H1 (cell line): ENCODE results near the gene FAM76A. TPM values are rescaled to one million over a fixed set of nuclear protein-coding genes. Genes with fewer than 3 reads are reported as not detected.

Experiments
- CTCF ChIA-PET: fragments of 300-600 bp; sonication (Branson Sonifier 250); formaldehyde crosslinking; loops from one replicate; lab custom pipeline; 2021; ENCODE audit not compliant: partially characterized antibody; lab: Charles Lee
- POLR2A ChIA-PET: fragments of 300-600 bp; sonication (Branson Sonifier 250); formaldehyde crosslinking; loops from one replicate; lab custom pipeline; 2021; ENCODE audit warnings: inconsistent platforms; ENCODE audit not compliant: partially characterized antibody; lab: Charles Lee
- DNase-seq, 2 experiments: peaks; one replicate each; pipeline versions ENCODE4 v3.0.0 to v3.0.0-alpha.2; 2010 to 2022; ENCODE audit warnings: low spot score in 2 of 2, low read depth in 1 of 2, mixed read lengths in 1 of 2
- FAIRE-seq: peaks from 2 replicates; lab custom pipeline; 2011; peaks lifted over from hg19 to GRCh38; lab: Jason Lieb, UNC
- H2AFZ ChIP-seq: 2 replicates; pipeline ENCODE4 v1.8.1; 2012; ENCODE audit warnings: low read length, inconsistent platforms
- H2AK5ac ChIP-seq: 2 replicates; pipeline ENCODE4 v1.6.1; 2013; ENCODE audit warnings: low read depth, low read length
- H2BK120ac ChIP-seq: replicated peaks from 2 replicates; pipeline ENCODE3; 2013; ENCODE audit warnings: low read depth, low read length, inconsistent platforms
- H2BK12ac ChIP-seq: 2 replicates; pipeline ENCODE4 v1.6.1; 2013; ENCODE audit warnings: low read depth, low read length
- H2BK15ac ChIP-seq: 2 replicates; pipeline ENCODE4 v1.6.1; 2013; ENCODE audit warnings: low read length
- H2BK20ac ChIP-seq: 2 replicates; pipeline ENCODE4 v1.6.1; 2013; ENCODE audit warnings: low read length
- H2BK5ac ChIP-seq: 2 replicates; pipeline ENCODE4 v1.6.1; 2013; ENCODE audit warnings: low read depth, low read length
- H3K14ac ChIP-seq: 2 replicates; pipeline ENCODE4 v1.6.1; 2013; ENCODE audit warnings: inconsistent platforms; ENCODE audit not compliant: insufficient read length
- H3K18ac ChIP-seq: 2 replicates; pipeline ENCODE4 v1.6.1; 2013; ENCODE audit warnings: low read length; ENCODE audit errors: extremely low read depth
- H3K23ac ChIP-seq: 2 replicates; pipeline ENCODE4 v1.6.1; 2013; ENCODE audit warnings: inconsistent platforms; ENCODE audit not compliant: insufficient read length
- H3K23me2 ChIP-seq: 2 replicates; pipeline ENCODE4 v1.6.1; 2013; ENCODE audit warnings: low read depth, low read length
- H3K27ac ChIP-seq: 2 replicates; pipeline ENCODE4 v1.6.1; 2011; ENCODE audit warnings: low read depth, low read length, inconsistent platforms
- H3K27me3 ChIP-seq, 4 experiments: replicated peaks in 1 of 4; 1 replicate in 1 of 4; 2 replicates in 3 of 4; pipeline versions ENCODE4 v1.6.1 to v1.8.1; 2011 to 2013; ENCODE audit warnings: low read length in 3 of 4, mild to moderate bottlenecking in 3 of 4, inconsistent platforms in 2 of 4, mixed read lengths in 2 of 4, moderate library complexity in 1 of 4; ENCODE audit not compliant: control insufficient read depth in 3 of 4, insufficient read depth in 3 of 4; ENCODE audit errors: extremely low read depth in 1 of 4
- H3K36me3 ChIP-seq, 4 experiments: 2 replicates each; pipeline versions ENCODE4 v1.6.1 to v1.8.1; 2011 to 2013; ENCODE audit warnings: mild to moderate bottlenecking in 4 of 4, low read length in 3 of 4, moderate library complexity in 2 of 4, control low read depth in 1 of 4, inconsistent platforms in 1 of 4; ENCODE audit not compliant: insufficient read depth in 4 of 4, control insufficient read depth in 2 of 4
- H3K4ac ChIP-seq: replicated peaks from 2 replicates; pipeline ENCODE3; 2013; ENCODE audit warnings: low read length, low read depth, mixed read lengths, inconsistent platforms; ENCODE audit not compliant: insufficient read length
- H3K4me1 ChIP-seq, 4 experiments: replicated peaks in 1 of 4; 1 replicate in 1 of 4; 2 replicates in 3 of 4; pipeline versions ENCODE4 v1.6.1 to v1.8.1; 2011 to 2013; ENCODE audit warnings: low read length in 3 of 4, inconsistent platforms in 2 of 4, mixed read lengths in 1 of 4; ENCODE audit not compliant: insufficient read depth in 4 of 4, control insufficient read depth in 3 of 4
- H3K4me2 ChIP-seq, 2 experiments: 2 replicates each; pipeline versions ENCODE4 v1.6.1 to v1.8.1; 2011 to 2013; ENCODE audit warnings: low read depth in 2 of 2, low read length in 2 of 2, control low read depth in 1 of 2, inconsistent platforms in 1 of 2, mild to moderate bottlenecking in 1 of 2; ENCODE audit not compliant: insufficient read depth in 1 of 2
- H3K4me3 ChIP-seq, 4 experiments: fragments of 200-600, 300-600 bp in 1 of 4; sonication (generic), shearing (Covaris generic), sonication (Bioruptor Twin) in 1 of 4; 2 replicates each; pipeline versions ENCODE4 v1.5.1 to v1.8.1; 2011 to 2016; ENCODE audit warnings: low read length in 4 of 4, low read depth in 3 of 4, control low read depth in 2 of 4, inconsistent platforms in 2 of 4, mild to moderate bottlenecking in 2 of 4, mixed read lengths in 1 of 4, moderate library complexity in 1 of 4; ENCODE audit not compliant: insufficient read depth in 2 of 4; ENCODE audit errors: extremely low read depth in 1 of 4
- H3K56ac ChIP-seq: replicated peaks from 2 replicates; pipeline ENCODE3; 2013; ENCODE audit warnings: low read depth, mild to moderate bottlenecking, mixed read lengths, low read length, inconsistent platforms; ENCODE audit not compliant: insufficient read length
- H3K79me1 ChIP-seq: 2 replicates; pipeline ENCODE4 v1.6.1; 2013; ENCODE audit warnings: low read depth, low read length, control low read depth
- H3K79me2 ChIP-seq, 2 experiments: 2 replicates each; pipeline versions ENCODE4 v1.6.1 to v1.8.1; 2012 to 2013; ENCODE audit warnings: low read length in 2 of 2, mild to moderate bottlenecking in 2 of 2, inconsistent platforms in 1 of 2; ENCODE audit not compliant: insufficient read depth in 2 of 2, control insufficient read depth in 1 of 2
- H3K9ac ChIP-seq, 4 experiments: replicated peaks in 1 of 4; 1 replicate in 1 of 4; 2 replicates in 3 of 4; pipeline versions ENCODE4 v1.6.1 to v1.8.1; 2011 to 2013; ENCODE audit warnings: low read depth in 3 of 4, low read length in 3 of 4, control low read depth in 2 of 4, mild to moderate bottlenecking in 2 of 4, moderate library complexity in 2 of 4, inconsistent platforms in 1 of 4; ENCODE audit errors: extremely low read depth in 1 of 4
- H3K9me3 ChIP-seq, 2 experiments: 2 replicates each; pipeline versions ENCODE4 v1.6.1 to v1.8.1; 2012 to 2013; ENCODE audit warnings: mild to moderate bottlenecking in 2 of 2, moderate library complexity in 2 of 2, control low read depth in 1 of 2, inconsistent platforms in 1 of 2, low read depth in 1 of 2, low read length in 1 of 2, mixed read lengths in 1 of 2; ENCODE audit not compliant: insufficient read depth in 2 of 2
- H4K20me1 ChIP-seq, 2 experiments: replicated peaks in 1 of 2; 2 replicates each; pipeline versions ENCODE3 to v1.8.1; 2011 to 2013; ENCODE audit warnings: inconsistent platforms in 2 of 2, low read length in 2 of 2, mild to moderate bottlenecking in 1 of 2; ENCODE audit not compliant: insufficient read depth in 2 of 2, control insufficient read depth in 1 of 2
- H4K5ac ChIP-seq: 2 replicates; pipeline ENCODE4 v1.6.1; 2013; ENCODE audit warnings: low read length, low read depth, mixed read lengths, inconsistent platforms; ENCODE audit not compliant: insufficient read length
- H4K8ac ChIP-seq: 2 replicates; pipeline ENCODE4 v1.8.0; 2013; ENCODE audit warnings: mild to moderate bottlenecking, moderate library complexity, low read length, inconsistent platforms; ENCODE audit not compliant: insufficient read depth; ENCODE audit errors: extremely low read depth
- H4K91ac ChIP-seq: replicated peaks from 2 replicates; pipeline ENCODE3; 2013; ENCODE audit warnings: low read length, mixed read lengths, inconsistent platforms; ENCODE audit not compliant: insufficient read length
- EZH2 ChIP-seq: fragments of 200-600 bp; sonication (generic); IDR thresholded peaks from 2 replicates; pipeline ENCODE4 v1.7.1; 2012; ENCODE audit warnings: low read depth, mild to moderate bottlenecking, moderate library complexity, low read length, inconsistent platforms; ENCODE audit not compliant: severe bottlenecking
- KDM4A ChIP-seq: IDR thresholded peaks from one replicate; pipeline ENCODE4 v1.7.1; 2012; ENCODE audit warnings: low read depth, mild to moderate bottlenecking, moderate library complexity, low read length, inconsistent platforms; ENCODE audit not compliant: severe bottlenecking
- MAX ChIP-seq: IDR thresholded peaks from 2 replicates; pipeline ENCODE4 v1.6.1; 2012; ENCODE audit warnings: inconsistent platforms
- WGBS, 2 experiments: shearing (Covaris generic) in 1 of 2; methylation state at CpG; one replicate each; pipeline versions ENCODE4 v1.1.6 to v1.1.7; 2013 to 2015; ENCODE audit warnings: low lambda C conversion rate in 2 of 2, mixed read lengths in 2 of 2, inconsistent platforms in 1 of 2, low coverage in 1 of 2, missing lambda C conversion rate in 1 of 2; ENCODE audit not compliant: insufficient replicate concordance in 2 of 2, insufficient coverage in 1 of 2, insufficient read length in 1 of 2; ENCODE audit errors: extremely low coverage in 1 of 2, missing lambda C conversion rate in 1 of 2; 5-methylcytosine and 5-hydroxymethylcytosine counted together
- polyA plus RNA-seq, 7 experiments: library from polyadenylated mRNA; depleted of rRNA in 3 of 7; stranded (reverse) in 5 of 7; unstranded in 2 of 7; fragments of >200 nt in 5 of 7; fragments of 200-250 nt in 2 of 7; gene quantifications; 1 replicate in 5 of 7; 2 replicates in 1 of 7; 4 replicates in 1 of 7; pipeline versions ENCODE4 v1.2.1 to v1.2.3, GENCODE V29; 2011 to 2013; ENCODE audit warnings: missing spikeins in 2 of 7, mixed read lengths in 2 of 7
- total RNA-seq: library from RNA; stranded (reverse); fragmentation: NEBNext Ultra II Directional; extraction: Animal tissue kit (Norgen Biotek cat#: 25700); gene quantifications from 2 replicates; pipeline ENCODE4 v1.2.1, GENCODE V29; 2021

Gene FAM76A
- total and polyA plus RNA-seq, 2 of the 8 experiments (the other 6 are each of a cell fraction or from before 2014, with no cell fraction given): 3.4 to 16.2 TPM

- ChIA-PET CTCF (no interaction called here), POLR2A (interaction anchor here (0.6 kb wide), 1 partner anchor 114 kb away, joined by 3 read pairs; no protein-coding TSS in a partner anchor)
- Histone ChIP-seq H2BK15ac (no peak overlapping the region), H4K20me1 (no peaks in the 10 kb centered on the region), H3K36me3 (no peaks in the 10 kb centered on the region), H3K27me3 (peaks cover 0 to 1% (median 0%) of the 10 kb centered on the region in 4 experiments; a peak in 1 of 7 replicates), H3K18ac (no peak overlapping the region), H3K4me1 (peaks cover 0 to 5% (median 2%) of the 10 kb centered on the region in 4 experiments; a peak in 2 of 7 replicates), H2BK20ac (no peak overlapping the region), H3K79me2 (no peaks in the 10 kb centered on the region), H3K9me3 (no peaks in the 10 kb centered on the region), H2BK5ac (no peak overlapping the region), H3K79me1 (no peaks in the 10 kb centered on the region), H4K91ac (no peak overlapping the region), H4K5ac (no peak overlapping the region), H3K4me2 (no peak overlapping the region), H3K23me2 (no peaks in the 10 kb centered on the region), H3K4ac (no peak overlapping the region), H2AK5ac (no peak overlapping the region), H2BK120ac (no peak overlapping the region), H3K9ac (no peak overlapping the region), H2BK12ac (no peak overlapping the region), H2AFZ (no peak overlapping the region), H3K23ac (no peak overlapping the region), H3K56ac (no peak overlapping the region), H3K14ac (no peak overlapping the region), H4K8ac (no peak overlapping the region), H3K27ac (no peak overlapping the region), H3K4me3 (no peak overlapping the region)
- WGBS, 2 experiments: 96% methylated on average over 1 of the region's 1 CpG; no CpG with 5 or more reads in 1 of the 2 experiments
- no peak for FAIRE-seq
- DNase-seq: no peak
- TF ChIP-seq EZH2: no peak
- TF ChIP-seq KDM4A: no peak
- TF ChIP-seq MAX: no peak
Measured at GRCh38 chr1:27809883-27810282, 84.1 kb downstream of the FAM76A start.
